Measurements from ENCODE around the gene FAIM.

FAIM gene

GRCh38 chr3:138615462-138615861, 6.9 kb downstream of the FAIM start:
- Histone ChIP-seq H3K36me3 (ENCODE audit: control insufficient read depth, insufficient read depth, low read length) (no peaks in the 10 kb centered on the region), H3K9ac (ENCODE audit: low read length) (no peak overlapping the region), H3K27me3 (ENCODE audit: control insufficient read depth, insufficient read depth, low read length) (no peaks in the 10 kb centered on the region), H3K4me1 (ENCODE audit: control insufficient read depth, insufficient read depth, low read length) (no peaks in the 10 kb centered on the region), H3K4me3 (ENCODE audit: low read length) (no peak overlapping the region), H3K9me3 (ENCODE audit: control insufficient read depth, low read length) (no peaks in the 10 kb centered on the region)

- Histone ChIP-seq H3K36me3 (ENCODE audit: control insufficient read depth, insufficient read depth, low read length) (no peaks in the 10 kb centered on the region), H3K27me3 (ENCODE audit: control insufficient read depth, insufficient read depth, low read length) (no peaks in the 10 kb centered on the region), H3K4me3 (ENCODE audit: low read length) (no peak overlapping the region), H3K9me3 (ENCODE audit: control insufficient read depth, low read length) (no peaks in the 10 kb centered on the region), H3K9ac (ENCODE audit: low read length) (no peak overlapping the region), H3K4me1 (ENCODE audit: control insufficient read depth, insufficient read depth, low read length) (no peaks in the 10 kb centered on the region)
Observed at GRCh38 chr3:138620431-138620830, 11.9 kb downstream of the FAIM start.

GRCh38 chr3:138624518-138624917, 15.9 kb downstream of the FAIM start:
- Histone ChIP-seq H3K9ac (ENCODE audit: low read length) (no peak overlapping the region), H3K27me3 (ENCODE audit: control insufficient read depth, insufficient read depth, low read length) (no peaks in the 10 kb centered on the region), H3K9me3 (ENCODE audit: control insufficient read depth, low read length) (no peaks in the 10 kb centered on the region), H3K4me1 (ENCODE audit: control insufficient read depth, insufficient read depth, low read length) (no peaks in the 10 kb centered on the region), H3K4me3 (ENCODE audit: low read length) (no peak overlapping the region), H3K36me3 (ENCODE audit: control insufficient read depth, insufficient read depth, low read length) (no peaks in the 10 kb centered on the region)

- no peak overlapping the region for H3K9ac ChIP-seq (ENCODE audit: low read length)
- H3K4me1 ChIP-seq (ENCODE audit: control insufficient read depth, insufficient read depth, low read length), result no peaks in the 10 kb centered on the region
- H3K9me3 ChIP-seq (ENCODE audit: control insufficient read depth, low read length), result no peaks in the 10 kb centered on the region
- no peak overlapping the region for H3K4me3 ChIP-seq (ENCODE audit: low read length)
- H3K27me3 ChIP-seq (ENCODE audit: control insufficient read depth, insufficient read depth, low read length), result no peaks in the 10 kb centered on the region
- no peaks in the 10 kb centered on the region for H3K36me3 ChIP-seq (ENCODE audit: control insufficient read depth, insufficient read depth, low read length)
Observed at GRCh38 chr3:138625707-138626365, 17.3 kb downstream of the FAIM start.

- no peak overlapping the region for H3K4me3 ChIP-seq (ENCODE audit: low read length)
- no peaks in the 10 kb centered on the region for H3K36me3 ChIP-seq (ENCODE audit: control insufficient read depth, insufficient read depth, low read length)
- no peaks in the 10 kb centered on the region for H3K9me3 ChIP-seq (ENCODE audit: control insufficient read depth, low read length)
- H3K9ac ChIP-seq (ENCODE audit: low read length), result no peak overlapping the region
- H3K27me3 ChIP-seq (ENCODE audit: control insufficient read depth, insufficient read depth, low read length), result no peaks in the 10 kb centered on the region
- no peaks in the 10 kb centered on the region for H3K4me1 ChIP-seq (ENCODE audit: control insufficient read depth, insufficient read depth, low read length)
Observed at GRCh38 chr3:138629526-138629925, 21.0 kb downstream of the FAIM start.

GRCh38 chr3:138638641-138639040, 30.1 kb downstream of the FAIM start:
- Histone ChIP-seq H3K9me3 (ENCODE audit: control insufficient read depth, low read length) (no peaks in the 10 kb centered on the region), H3K4me1 (ENCODE audit: control insufficient read depth, insufficient read depth, low read length) (no peaks in the 10 kb centered on the region), H3K36me3 (ENCODE audit: control insufficient read depth, insufficient read depth, low read length) (no peaks in the 10 kb centered on the region), H3K27me3 (ENCODE audit: control insufficient read depth, insufficient read depth, low read length) (no peaks in the 10 kb centered on the region), H3K4me3 (ENCODE audit: low read length) (no peak overlapping the region), H3K9ac (ENCODE audit: low read length) (no peak overlapping the region)

- Histone ChIP-seq H3K9me3 (ENCODE audit: control insufficient read depth, low read length) (no peaks in the 10 kb centered on the region), H3K36me3 (ENCODE audit: control insufficient read depth, insufficient read depth, low read length) (no peaks in the 10 kb centered on the region), H3K9ac (ENCODE audit: low read length) (no peak overlapping the region), H3K4me1 (ENCODE audit: control insufficient read depth, insufficient read depth, low read length) (no peaks in the 10 kb centered on the region), H3K27me3 (ENCODE audit: control insufficient read depth, insufficient read depth, low read length) (no peaks in the 10 kb centered on the region), H3K4me3 (ENCODE audit: low read length) (no peak overlapping the region)
Observed at GRCh38 chr3:138640537-138640936, 32.0 kb downstream of the FAIM start.

- no peak overlapping the region for H3K4me3 ChIP-seq (ENCODE audit: low read length)
- no peaks in the 10 kb centered on the region for H3K36me3 ChIP-seq (ENCODE audit: control insufficient read depth, insufficient read depth, low read length)
- H3K4me1 ChIP-seq (ENCODE audit: control insufficient read depth, insufficient read depth, low read length), result no peaks in the 10 kb centered on the region
- H3K27me3 ChIP-seq (ENCODE audit: control insufficient read depth, insufficient read depth, low read length), result no peaks in the 10 kb centered on the region
- H3K9me3 ChIP-seq (ENCODE audit: control insufficient read depth, low read length), result no peaks in the 10 kb centered on the region
- H3K9ac ChIP-seq (ENCODE audit: low read length), result no peak overlapping the region
Observed at GRCh38 chr3:138642226-138642926, 33.8 kb downstream of the FAIM start.

- Histone ChIP-seq H3K9me3 (ENCODE audit: control insufficient read depth, low read length) (no peaks in the 10 kb centered on the region), H3K4me3 (ENCODE audit: low read length) (no peak overlapping the region), H3K4me1 (ENCODE audit: control insufficient read depth, insufficient read depth, low read length) (no peaks in the 10 kb centered on the region), H3K36me3 (ENCODE audit: control insufficient read depth, insufficient read depth, low read length) (no peaks in the 10 kb centered on the region), H3K27me3 (ENCODE audit: control insufficient read depth, insufficient read depth, low read length) (no peaks in the 10 kb centered on the region), H3K9ac (ENCODE audit: low read length) (no peak overlapping the region)
Observed at GRCh38 chr3:138642927-138643253, 34.3 kb downstream of the FAIM start.

- no peak overlapping the region for H3K9ac ChIP-seq (ENCODE audit: low read length)
Observed at GRCh38 chr3:138646008-138646407, 37.4 kb downstream of the FAIM start.

GRCh38 chr3:138646513-138646912, 37.9 kb downstream of the FAIM start:
- Histone ChIP-seq H3K36me3 (ENCODE audit: control insufficient read depth, insufficient read depth, low read length) (peaks cover 9% of the 10 kb centered on the region), H3K9me3 (ENCODE audit: control insufficient read depth, low read length) (no peaks in the 10 kb centered on the region), H3K4me3 (ENCODE audit: low read length) (no peak overlapping the region), H3K27me3 (ENCODE audit: control insufficient read depth, insufficient read depth, low read length) (no peaks in the 10 kb centered on the region), H3K4me1 (ENCODE audit: control insufficient read depth, insufficient read depth, low read length) (no peaks in the 10 kb centered on the region), H3K9ac (ENCODE audit: low read length) (no peak overlapping the region)

More at GRCh38 chr3:138646008-138646407, 37.4 kb downstream of the FAIM start:
- H3K27me3 ChIP-seq (ENCODE audit: control insufficient read depth, insufficient read depth, low read length), result no peaks in the 10 kb centered on the region
- H3K9me3 ChIP-seq (ENCODE audit: control insufficient read depth, low read length), result no peaks in the 10 kb centered on the region
- no peaks in the 10 kb centered on the region for H3K4me1 ChIP-seq (ENCODE audit: control insufficient read depth, insufficient read depth, low read length)
- peaks cover 9% of the 10 kb centered on the region for H3K36me3 ChIP-seq (ENCODE audit: control insufficient read depth, insufficient read depth, low read length)
- no peak overlapping the region for H3K4me3 ChIP-seq (ENCODE audit: low read length)

- Histone ChIP-seq H3K4me3 (ENCODE audit: low read length) (no peak overlapping the region), H3K27me3 (ENCODE audit: control insufficient read depth, insufficient read depth, low read length) (no peaks in the 10 kb centered on the region), H3K4me1 (ENCODE audit: control insufficient read depth, insufficient read depth, low read length) (no peaks in the 10 kb centered on the region), H3K9me3 (ENCODE audit: control insufficient read depth, low read length) (no peaks in the 10 kb centered on the region), H3K36me3 (ENCODE audit: control insufficient read depth, insufficient read depth, low read length) (peaks cover 17% of the 10 kb centered on the region), H3K9ac (ENCODE audit: low read length) (no peak overlapping the region)
Observed at GRCh38 chr3:138649134-138649533, 40.6 kb downstream of the FAIM start.
